Esophagus squamous epithelium (tissue), 4 donors: Measurements from ENCODE around the gene MAPRE2.

Experiments
- CTCF ChIP-seq, 6 experiments: fragments of 450-650 bp in 4 of 6; fragments of 200-600 bp in 2 of 6; sonication (generic) in 2 of 6; IDR thresholded peaks; one replicate each; pipeline ENCODE4 v1.5.1; 2016 to 2019; ENCODE audit warnings: antibody characterized with exemption in 6 of 6, mild to moderate bottlenecking in 4 of 6, moderate library complexity in 4 of 6
- POLR2A ChIP-seq, 4 donors: fragments of 450-650 bp; IDR thresholded peaks; one replicate each; pipeline ENCODE4 v1.6.1; 2017; ENCODE audit warnings: antibody characterized with exemption in 4 of 4, mild to moderate bottlenecking in 4 of 4, moderate library complexity in 3 of 4

GRCh38 chr18:35121531-35121930 is 80.3 kb downstream of the MAPRE2 start:
- TF ChIP-seq POLR2A (IDR thresholded peaks at IDR 0.05) (no peak), CTCF (IDR thresholded peaks at IDR 0.05) (no peak)
